Esophagus (tissue), 2 donors: ENCODE results near the gene ZNF107. TPM values are rescaled to one million over a fixed set of nuclear protein-coding genes. Genes with fewer than 3 reads are reported as not detected.

Source experiments
- H3K27ac ChIP-seq, 2 donors: one replicate each; pipeline ENCODE4 v1.5.1; 2013; ENCODE audit warnings: low read depth in 2 of 2, mild to moderate bottlenecking in 2 of 2, inconsistent platforms in 1 of 2, low read length in 1 of 2, moderate library complexity in 1 of 2
- H3K27me3 ChIP-seq, 2 donors: one replicate each; pipeline ENCODE4 v1.6.1; 2013; ENCODE audit warnings: low read length in 2 of 2, control low read depth in 1 of 2, mild to moderate bottlenecking in 1 of 2; ENCODE audit not compliant: insufficient read depth in 2 of 2, control insufficient read depth in 1 of 2
- H3K36me3 ChIP-seq, 2 donors: one replicate each; pipeline ENCODE4 v1.6.1; 2013; ENCODE audit warnings: low read length in 1 of 2; ENCODE audit not compliant: control insufficient read depth in 2 of 2, insufficient read depth in 2 of 2
- H3K4me1 ChIP-seq, 2 donors: one replicate each; pipeline ENCODE4 v1.6.1; 2013; ENCODE audit warnings: low read length in 1 of 2; ENCODE audit not compliant: control insufficient read depth in 2 of 2, insufficient read depth in 2 of 2
- H3K4me3 ChIP-seq, 2 donors: one replicate each; pipeline ENCODE4 v1.5.1; 2013; ENCODE audit warnings: low read length in 2 of 2, mild to moderate bottlenecking in 2 of 2, low read depth in 1 of 2, moderate library complexity in 1 of 2
- H3K9me3 ChIP-seq, 2 donors: one replicate each; pipeline ENCODE4 v1.6.1; 2013; ENCODE audit warnings: mild to moderate bottlenecking in 2 of 2, low read depth in 1 of 2, low read length in 1 of 2, moderate library complexity in 1 of 2; ENCODE audit not compliant: control insufficient read depth in 2 of 2, insufficient read depth in 1 of 2
- WGBS, 2 donors: extraction: QIAGEN DNeasy Blood & Tissue Kit; methylation state at CpG; one replicate each; pipeline ENCODE4 v1.1.7; 2013; 5-methylcytosine and 5-hydroxymethylcytosine counted together
- polyA plus RNA-seq, 2 donors: library from polyadenylated mRNA; stranded (reverse); fragments of 200-250 nt; gene quantifications; one replicate each; pipeline ENCODE4 v1.2.3, GENCODE V29; 2013
- donor health status: healthy with polysubstance abuse.
- donor health status: Bipolar disorder and iron deficiency.

The ZNF107 gene
- polyA plus RNA-seq, 2 donors, result 1.4 to 2.5 TPM

DNA sequence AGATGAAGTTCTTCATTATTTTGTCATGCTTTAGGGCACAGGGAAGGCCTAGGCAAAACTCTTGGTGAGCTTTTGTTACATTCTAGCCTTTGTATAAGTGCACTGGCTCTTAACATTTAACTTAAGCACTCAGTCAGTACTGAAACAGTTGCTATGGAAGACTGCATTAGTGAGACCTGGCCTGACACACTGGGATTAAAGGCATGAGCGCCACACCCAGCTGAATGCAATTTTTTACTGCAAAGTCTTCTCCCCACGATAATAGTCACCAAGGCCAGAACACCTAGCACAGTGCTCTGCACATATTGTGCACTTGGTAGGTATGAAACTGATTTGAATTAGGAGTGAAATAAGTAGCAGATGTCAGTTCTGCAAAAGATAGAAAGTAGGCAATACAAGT lies 87.1 kb downstream of the ZNF107 start:
- Histone ChIP-seq H3K36me3 (no peaks in the 10 kb centered on the region), H3K4me1 (no peaks in the 10 kb centered on the region), H3K27me3 (no peaks in the 10 kb centered on the region), H3K9me3 (no peaks in the 10 kb centered on the region), H3K27ac (no peak overlapping the region), H3K4me3 (no peak overlapping the region)
- WGBS, 2 donors, result 64 to 69% methylated on average over 2 of the region's 2 CpGs

DNA sequence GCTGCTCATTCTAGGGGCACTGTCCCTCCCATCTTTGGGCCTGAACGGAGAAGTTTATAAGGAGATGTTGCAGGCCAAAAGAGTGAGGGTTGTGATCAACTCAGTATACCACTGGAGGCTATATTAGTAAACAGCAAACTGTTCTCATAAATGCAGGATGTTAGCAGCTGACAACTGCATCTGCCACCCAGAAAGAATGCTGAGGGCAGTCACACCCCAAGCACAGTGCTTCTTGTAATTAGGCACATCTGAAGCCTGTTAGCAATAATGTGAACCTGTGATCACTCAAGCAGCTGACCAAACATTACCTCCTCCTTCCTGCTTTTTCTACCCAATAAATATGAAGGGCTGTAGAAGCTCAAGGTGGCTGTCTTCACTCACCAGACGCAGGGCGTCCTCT lies 89.9 kb downstream of the ZNF107 start:
- H3K4me3 ChIP-seq, result no peak overlapping the region

DNA sequence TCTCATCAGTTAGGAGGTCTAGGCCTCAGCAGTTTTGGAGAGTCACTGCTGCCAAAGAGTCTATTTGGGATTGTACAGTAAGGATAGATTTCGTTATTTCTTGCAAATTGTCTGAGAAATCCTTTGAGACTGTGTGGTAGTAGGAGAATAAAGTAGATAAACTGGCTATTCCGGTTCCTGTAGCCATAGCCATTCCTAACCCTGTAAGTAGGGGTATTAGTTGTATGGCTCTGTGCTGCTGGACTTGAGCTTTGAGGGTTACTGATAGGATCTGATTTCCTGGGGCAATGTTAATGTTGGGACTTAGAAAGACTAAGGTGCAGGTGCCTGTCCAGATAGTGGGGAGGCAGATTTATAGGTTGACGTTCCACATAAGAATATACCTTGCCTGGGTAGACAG lies 92.2 kb downstream of the ZNF107 start:
- no peaks in the 10 kb centered on the region for H3K4me1 ChIP-seq
- no peaks in the 10 kb centered on the region for H3K9me3 ChIP-seq
- no peak overlapping the region for H3K4me3 ChIP-seq
- 53 to 57% methylated on average over 3 of the region's 3 CpGs for WGBS, 2 donors
- no peak overlapping the region for H3K27ac ChIP-seq
- H3K36me3 ChIP-seq, result no peaks in the 10 kb centered on the region
- H3K27me3 ChIP-seq, result no peaks in the 10 kb centered on the region

More for the DNA sequence above, 89.9 kb downstream of the ZNF107 start:
- H3K27ac ChIP-seq, result no peak overlapping the region
- H3K27me3 ChIP-seq, result no peaks in the 10 kb centered on the region
- no peaks in the 10 kb centered on the region for H3K36me3 ChIP-seq
- H3K4me1 ChIP-seq, result no peaks in the 10 kb centered on the region
- 84 to 88% methylated on average over 3 of the region's 3 CpGs for WGBS, 2 donors
- no peaks in the 10 kb centered on the region for H3K9me3 ChIP-seq

Other genes starting within 250 kb of the ZNF107 start
- 1 to 10 TPM; 2.1 to 5.3 TPM for gene ZNF680, start 103.1 kb upstream of the ZNF107 start, polyA plus RNA-seq
- 1 to 10 TPM; 3.2 to 6.9 TPM for gene ZNF138, start 128.3 kb downstream of the ZNF107 start, polyA plus RNA-seq
- gene ZNF273, start 237.1 kb downstream of the ZNF107 start, polyA plus RNA-seq, result 10 to 100 TPM in 1 of 2 donors, 1 to 10 TPM in 1; 5.8 to 24.5 TPM